HG02588 (cell line): ENCODE results near the gene F13A1.

Experiments
- ATAC-seq: cut with Tn5 transposase; IDR thresholded peaks from one replicate; pipeline ENCODE4 v1.9.1; 2021; ENCODE audit warnings: mild to moderate bottlenecking, moderate library complexity; ENCODE audit not compliant: unreplicated experiment

The F13A1 gene

DNA sequence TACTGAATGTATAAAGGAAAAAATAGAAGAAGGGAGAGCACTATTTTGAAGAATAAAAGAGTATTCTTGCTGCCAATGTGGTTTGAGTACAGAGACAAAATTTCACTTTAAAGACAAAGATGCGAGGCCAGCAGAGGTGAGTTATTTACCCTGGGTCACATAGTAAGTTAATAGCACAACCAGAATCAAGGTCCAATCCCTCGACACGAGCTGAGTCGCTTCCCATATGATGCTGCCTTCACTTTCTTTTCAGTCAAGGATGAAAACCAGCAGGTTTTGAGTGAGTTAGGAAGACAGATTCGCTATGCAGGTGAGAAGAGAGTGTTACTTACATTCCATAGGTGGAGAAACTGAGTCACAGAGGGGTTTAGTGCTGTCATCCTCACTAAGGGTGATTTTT lies 75.8 kb downstream of the F13A1 start:
- no peak for ATAC-seq

DNA sequence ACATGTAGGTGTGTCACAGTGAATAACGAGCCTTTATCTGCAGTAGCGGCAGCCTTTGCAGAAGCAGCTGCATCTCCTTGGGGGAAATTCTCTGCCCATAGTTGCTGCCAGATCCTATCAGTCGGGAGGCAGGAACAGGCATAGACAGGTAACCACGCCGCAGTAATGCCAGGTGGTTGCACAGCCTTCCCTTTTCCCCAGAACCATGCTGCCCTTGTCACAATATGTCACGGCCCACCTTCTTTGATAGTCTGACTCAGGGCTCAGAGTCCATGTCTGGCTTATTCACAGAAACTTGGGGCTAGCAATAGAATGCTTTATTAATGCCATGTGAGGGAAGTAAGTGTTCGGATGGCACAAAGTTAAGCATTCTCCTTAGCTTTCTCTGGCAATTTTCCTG lies 76.6 kb downstream of the F13A1 start:
- no peak for ATAC-seq

DNA sequence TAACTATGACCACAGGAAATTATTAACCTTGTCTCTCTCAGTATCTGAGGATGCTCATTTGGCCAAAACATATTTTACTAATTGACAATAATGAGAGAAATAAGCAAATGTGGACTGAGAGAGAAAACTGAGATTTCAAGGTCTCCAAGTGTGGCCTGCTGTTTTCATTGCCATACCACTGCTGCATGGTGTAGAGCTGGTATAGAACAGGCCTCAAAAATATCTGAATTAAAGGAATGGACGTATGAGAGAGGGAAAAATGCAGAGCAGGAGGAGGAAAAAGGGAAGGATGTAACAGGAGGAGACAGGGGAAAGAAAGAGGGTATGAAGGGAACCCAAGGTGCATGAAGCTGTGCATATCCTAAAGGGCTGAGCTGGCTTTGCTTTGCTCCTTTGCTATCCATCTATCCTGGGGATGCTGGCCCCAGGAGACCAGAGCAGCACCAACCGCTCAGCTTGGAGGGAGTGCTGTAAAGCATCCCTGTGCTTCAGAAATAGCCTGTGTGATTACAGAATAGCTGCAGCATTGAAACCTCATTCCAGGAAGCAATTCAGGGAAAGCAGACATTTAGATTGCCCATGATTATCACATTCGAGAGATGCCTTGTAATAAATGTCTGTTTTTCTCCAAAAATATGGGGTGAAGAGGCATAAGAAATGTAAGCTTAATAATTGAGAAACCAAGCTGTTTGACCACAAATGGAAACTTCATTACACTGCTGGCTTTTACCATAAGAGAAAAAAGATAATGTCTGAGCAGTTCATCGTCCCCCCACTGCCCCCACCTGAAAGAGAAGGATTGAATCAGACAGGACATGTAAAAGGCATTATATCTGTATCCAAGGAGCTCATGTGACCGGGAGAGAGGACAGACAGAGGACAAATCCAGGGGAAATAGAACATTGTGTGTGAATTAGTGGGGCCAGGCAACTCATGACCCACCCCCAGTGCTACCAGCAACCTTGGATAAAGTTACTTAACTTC lies 80.6 kb downstream of the F13A1 start:
- ATAC-seq = no peak

DNA sequence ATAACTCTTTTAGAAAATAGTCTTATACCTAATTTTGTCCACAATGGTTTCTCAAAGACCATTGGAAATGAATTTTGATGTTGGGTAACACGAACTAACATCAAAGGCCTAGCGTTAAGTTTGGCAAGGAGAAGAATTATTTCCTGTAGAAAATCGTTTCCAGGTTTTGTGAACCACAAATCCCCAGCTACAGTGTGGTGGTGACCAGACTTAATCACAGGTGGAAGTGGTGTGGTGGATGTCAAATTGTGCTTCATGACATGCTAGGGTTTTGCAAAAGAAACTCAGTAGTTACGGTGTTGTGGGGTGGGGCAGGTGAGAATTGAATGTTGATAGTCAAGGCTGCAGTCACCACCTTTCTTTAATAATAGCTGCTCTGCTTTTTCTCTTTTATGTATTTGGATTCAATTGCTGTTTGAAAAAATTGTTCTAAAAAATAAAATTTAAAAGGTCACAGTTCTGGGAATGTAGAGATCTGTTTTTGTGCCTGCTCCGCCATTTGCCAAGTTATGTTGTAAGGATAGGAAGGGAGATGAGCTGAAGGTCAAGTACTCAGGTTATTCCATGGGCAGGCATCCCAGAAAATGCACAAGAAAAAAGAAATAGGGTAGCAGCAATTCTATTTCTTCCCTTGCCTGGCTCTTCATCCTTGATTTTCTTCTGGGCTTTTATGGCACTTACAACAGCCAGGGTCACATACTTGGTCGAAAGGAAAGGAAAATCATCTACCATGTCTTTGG lies 83.6 kb downstream of the F13A1 start:
- no peak for ATAC-seq

DNA sequence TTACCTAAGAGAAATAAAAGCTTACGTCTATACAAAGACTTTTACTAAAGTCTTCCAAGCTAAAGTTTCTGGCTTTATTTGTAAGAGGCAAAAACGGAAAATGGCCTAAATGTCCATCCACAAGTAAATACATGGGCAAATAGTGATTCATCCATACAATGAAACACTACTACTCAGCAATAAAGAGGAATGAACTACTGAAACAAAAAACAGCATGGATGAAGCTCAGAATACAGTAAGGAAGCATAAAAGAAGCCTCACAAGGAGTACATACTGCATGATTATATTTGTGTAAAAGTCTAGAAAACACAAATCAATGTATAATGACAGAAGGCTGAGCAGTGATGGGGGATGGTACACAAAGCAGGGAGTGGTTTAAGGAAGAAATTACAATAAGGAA lies 84.7 kb downstream of the F13A1 start:
- ATAC-seq = no peak

DNA sequence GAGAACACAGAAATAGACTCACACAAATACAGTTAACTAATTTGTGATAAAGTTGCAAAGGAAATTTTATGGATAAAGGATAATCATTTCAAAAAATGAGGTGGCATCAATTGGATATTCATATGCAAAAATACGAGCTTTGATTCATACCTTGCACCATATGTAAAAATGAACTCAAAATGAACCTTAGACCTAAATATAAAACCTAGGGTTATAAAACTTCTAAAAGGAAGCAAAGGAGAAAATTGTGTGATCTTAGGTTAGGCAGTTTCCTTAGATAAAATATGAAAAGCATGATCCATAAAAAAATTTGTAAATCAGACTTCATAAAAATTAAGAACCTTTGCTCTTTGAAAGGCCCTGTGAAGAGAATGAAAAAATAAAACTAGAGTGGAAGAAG lies 85.5 kb downstream of the F13A1 start:
- no peak for ATAC-seq

DNA sequence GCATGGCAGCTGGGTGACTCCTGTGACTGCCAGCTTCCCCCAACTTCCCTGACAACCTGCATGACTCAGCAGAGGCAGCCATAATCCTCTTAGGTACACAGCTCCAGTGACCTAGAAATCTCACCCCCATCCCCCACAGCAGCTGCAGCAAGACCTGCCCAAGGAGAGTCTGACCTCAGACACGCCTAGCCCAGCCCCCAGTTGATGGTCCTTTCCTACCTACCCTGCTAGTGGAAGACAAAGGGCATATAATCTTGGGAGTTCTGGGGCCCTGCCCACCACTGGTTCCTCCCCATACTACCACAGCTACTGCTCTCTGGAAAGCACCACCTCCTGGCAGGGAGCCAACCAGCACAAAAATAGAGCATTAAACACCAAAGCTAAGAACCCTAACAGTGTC lies 90.2 kb downstream of the F13A1 start:
- ATAC-seq = no peak

DNA sequence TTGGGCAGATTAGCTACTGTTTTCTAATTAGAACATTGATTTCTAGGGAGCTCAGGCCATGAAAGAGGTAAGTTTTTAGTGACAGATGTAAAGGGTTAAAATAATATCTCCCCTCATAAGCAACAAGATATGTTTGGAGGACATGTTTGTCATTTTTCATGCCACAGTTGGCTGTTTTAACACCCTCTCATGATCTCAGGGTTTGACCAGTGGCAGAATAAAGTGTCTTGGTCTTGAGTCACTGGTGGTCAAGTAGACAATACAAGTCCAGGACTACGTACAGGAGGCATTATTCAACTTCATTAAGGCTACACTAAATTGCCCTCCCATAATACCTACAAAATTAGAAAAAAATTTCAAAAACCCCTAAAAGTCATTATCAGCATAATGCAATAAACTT lies 92.6 kb downstream of the F13A1 start:
- ATAC-seq = no peak

DNA sequence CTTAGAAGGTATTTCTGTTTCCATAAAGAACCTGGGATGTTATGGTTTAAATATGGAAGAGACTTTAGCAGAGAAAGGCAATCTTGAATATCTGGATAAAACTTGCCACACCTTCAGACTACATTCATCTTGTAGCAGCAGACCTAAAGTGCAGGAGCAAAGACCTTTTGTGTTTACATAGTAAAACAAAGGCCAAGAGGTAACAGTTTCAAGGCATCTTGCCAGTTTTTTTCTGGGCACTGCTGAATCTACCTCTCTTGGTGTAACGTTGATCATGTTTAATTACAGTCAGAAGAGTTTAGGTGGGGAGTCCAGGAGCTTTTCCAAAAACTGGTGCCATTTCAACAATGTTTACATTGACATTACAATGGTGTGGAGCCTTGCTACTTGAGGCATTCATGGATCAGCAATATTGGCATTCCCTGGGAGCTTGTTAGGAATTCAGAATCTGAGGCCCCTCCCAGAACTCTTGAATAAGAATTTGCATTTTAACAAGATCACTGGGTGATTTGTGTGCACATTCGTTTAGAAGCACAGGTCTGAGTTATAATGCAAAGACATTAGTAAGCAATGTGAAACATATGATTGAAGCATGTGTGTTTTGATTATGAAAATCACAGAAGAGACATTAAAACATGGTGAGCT lies 94.5 kb downstream of the F13A1 start:
- ATAC-seq = no peak

DNA sequence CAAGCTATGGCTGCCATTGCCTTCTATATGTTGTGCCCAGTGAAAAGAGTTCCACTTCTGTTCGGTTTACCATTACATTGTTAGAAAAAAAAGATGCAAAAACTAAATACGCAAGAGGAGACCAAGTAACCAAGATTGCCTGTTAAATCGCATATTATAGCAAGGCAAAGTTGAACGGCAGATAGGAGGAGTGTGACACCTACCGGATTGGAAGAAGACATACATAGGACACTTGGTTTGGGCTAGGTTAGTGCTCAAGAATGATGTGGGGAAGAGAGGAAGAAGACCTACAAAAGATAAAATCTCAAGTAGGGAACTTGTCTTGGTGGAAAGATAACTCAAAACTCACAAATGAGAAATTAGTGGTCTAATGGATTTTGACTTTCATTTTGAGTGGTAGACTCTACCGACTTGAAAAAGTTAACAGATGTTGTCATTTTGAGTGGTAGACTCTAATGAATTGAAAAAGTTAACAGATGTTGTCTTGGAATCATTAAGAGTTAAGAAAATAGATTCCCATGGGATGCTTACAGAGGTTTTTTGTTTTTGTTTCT lies 95.5 kb downstream of the F13A1 start:
- no peak for ATAC-seq

DNA sequence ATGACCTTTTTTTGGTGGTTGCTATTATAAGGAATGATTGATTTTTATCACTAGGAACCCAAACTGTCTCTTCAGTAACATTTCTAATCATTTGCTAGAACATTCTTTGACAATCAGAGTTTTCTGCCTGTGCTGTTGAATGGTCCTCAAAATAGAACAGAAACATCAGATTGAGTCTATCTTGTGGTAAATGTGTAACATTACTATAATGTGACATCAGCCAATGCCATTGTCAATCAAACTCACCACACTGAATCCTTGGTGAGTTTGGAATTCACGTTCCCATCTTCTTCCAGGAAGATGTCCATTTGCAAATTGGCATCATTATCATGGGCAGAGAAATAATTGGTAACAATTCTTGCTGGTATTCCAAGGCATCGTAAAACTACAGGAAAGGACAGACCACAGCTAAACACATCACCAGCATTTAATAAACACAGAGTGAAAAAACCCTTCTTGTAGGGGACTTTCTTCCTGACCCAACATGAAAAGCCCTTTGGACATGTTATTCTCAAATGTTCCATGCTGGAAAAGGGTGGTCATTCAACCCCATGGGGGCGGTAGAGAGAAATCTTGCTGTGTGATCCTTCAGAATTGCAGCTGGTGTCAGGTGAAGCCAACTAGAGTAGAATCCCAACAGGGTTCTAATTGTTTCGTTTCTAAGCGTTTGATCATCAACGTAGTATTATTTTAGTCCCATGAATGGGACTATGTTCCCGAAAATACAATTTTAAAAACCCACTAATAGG lies 98.5 kb downstream of the F13A1 start:
- no peak for ATAC-seq

DNA sequence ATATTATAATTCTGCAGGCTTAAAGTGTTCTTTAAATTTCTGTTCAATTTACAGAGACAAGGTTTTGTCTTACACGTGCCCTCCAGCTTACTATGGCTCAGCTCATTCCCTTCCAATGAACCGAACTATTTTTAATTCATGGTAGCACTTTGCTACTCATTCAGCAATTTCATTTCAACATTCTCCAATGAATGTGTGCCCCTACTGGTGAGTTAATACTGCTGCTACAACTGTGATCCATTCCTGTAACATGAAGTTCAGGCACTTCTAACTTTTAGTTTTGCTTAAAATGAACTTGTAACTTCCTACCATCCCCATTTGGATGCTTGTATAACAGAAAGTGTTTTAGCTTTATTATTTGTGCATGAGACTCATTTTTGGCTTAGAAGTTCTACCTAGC lies 99.7 kb downstream of the F13A1 start:
- ATAC-seq = no peak

DNA sequence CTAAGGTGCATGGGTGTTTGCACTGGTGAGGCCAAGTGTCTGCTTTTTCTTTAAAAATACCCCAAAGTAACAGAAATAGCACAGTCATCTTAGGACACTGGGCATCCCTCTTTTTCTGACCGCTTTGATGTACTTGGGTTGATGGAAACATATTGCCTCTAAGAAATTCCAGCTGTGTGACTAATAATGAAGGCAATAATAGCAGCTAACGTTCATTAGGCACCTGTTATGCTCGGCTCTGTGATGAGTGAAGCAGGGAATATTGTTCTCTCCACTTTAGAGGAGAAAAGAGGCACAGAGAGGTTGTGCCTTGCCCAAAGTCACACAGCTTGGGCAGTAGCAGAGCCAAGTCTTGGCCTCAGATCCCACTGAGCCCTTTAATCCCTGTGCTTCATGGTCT lies 100.7 kb downstream of the F13A1 start:
- ATAC-seq = no peak

DNA sequence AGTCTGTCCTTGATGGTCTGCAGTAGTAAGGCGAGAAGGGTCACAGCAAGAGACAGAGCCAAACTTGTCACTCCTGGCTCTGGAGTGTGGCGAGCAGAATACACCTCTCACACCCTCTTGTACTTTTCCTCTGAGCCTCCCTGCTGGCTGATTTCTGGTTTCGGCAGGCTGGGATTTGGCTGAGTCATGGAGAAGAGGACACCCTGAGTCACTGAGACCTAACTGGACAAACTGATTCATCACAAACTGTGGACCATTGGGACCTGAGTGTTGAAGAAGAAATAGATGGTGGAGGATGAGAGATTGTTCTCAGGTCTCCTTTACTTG lies 101.7 kb downstream of the F13A1 start:
- ATAC-seq = no peak

DNA sequence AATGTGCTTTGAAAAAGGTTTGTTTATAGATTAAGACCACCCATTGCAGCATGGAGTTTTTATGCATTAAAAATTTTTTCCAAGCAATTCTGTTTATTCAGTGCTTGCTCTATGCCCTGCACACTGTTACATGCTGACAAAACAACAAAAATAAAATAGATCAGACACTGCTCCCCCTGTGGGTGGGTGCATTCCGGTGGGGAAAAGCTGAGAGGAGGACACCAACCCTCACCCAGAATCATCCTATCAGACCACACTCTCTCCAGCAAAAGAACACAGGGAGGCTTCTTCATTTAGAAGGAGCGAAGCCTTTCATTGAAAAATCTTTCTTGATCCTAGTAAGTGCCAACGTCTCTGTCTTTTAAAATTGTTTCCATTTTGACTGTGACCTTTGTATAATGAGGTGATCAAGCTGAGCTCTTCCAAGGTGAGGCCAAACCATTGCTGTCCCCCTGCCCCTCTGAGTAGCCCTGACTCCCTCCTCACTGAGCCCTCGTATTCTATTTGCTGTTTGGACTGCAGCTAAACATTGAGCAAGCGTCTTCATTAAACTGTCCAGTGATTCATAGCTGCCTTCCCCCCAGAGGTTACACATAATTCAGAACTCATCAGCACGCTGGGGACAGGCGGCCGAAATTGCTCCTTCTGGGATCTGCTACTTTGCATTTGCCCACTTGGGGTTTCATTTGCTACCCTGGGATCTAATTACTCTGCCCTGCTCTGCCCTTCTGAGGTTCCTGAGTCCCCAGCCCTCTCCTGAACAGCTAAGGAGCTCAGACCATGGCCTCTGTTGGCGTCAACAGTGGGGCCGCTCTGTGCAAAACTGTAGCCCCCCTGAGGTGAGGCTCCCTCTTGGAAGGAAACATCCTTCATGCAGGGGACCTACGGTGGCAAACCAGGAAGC lies 102.4 kb downstream of the F13A1 start:
- ATAC-seq = no peak

DNA sequence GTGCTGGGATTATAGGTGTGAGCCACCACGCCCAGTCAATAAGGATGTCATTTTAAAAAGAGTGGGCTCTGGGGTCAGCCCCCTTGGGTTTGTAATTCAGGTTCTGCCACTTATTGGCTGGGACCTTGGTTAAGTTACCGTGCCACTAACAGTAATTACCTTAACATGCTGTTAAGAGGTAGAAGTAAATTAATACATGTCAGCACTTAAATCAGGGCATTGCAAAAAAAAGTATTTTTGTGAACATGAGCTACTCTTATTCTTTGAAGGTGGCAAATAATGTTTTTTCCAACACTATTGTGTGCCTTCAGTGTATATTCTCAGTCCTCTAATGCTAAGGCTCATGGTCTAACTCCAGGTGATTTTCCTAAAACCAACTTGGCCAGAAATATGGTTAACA lies 109.5 kb downstream of the F13A1 start:
- no peak for ATAC-seq

DNA sequence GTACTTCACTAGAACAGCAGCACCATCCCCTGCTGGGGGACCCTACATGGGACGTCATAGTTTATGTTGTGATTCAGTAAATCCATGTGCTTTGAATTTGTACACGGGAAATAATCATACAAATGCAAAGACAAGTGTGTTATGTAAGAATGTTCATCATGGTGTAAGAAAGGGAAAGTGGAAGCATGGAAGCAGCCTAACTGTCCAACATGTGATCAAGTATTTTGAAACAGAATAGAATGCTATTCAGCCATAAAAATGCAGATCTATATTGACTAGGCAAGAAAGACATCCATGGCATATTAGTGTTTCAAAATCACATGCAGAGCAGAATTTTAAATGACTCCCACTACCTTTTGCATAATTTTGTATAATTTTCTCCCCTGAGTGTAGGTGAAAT lies 117.6 kb downstream of the F13A1 start:
- ATAC-seq = no peak

DNA sequence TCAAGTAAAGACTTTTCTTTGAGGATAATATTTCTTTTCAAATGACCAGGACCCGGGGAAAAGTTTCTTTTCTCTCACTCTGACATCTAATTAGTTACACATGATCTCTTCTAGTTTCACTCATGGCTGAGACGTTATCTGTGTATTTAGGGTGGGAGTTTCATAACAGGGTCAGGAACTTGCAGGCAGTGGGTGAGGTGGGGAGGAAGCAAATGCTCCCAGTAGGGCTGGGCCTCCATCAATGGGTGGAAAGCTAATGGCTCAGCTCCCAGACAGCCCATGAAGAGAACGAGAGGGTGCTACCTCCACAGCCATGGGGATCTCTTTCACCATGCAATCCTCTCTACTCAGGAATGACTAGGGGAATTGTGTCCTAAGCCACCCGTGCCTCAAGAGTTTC lies 119.3 kb downstream of the F13A1 start:
- ATAC-seq = no peak

DNA sequence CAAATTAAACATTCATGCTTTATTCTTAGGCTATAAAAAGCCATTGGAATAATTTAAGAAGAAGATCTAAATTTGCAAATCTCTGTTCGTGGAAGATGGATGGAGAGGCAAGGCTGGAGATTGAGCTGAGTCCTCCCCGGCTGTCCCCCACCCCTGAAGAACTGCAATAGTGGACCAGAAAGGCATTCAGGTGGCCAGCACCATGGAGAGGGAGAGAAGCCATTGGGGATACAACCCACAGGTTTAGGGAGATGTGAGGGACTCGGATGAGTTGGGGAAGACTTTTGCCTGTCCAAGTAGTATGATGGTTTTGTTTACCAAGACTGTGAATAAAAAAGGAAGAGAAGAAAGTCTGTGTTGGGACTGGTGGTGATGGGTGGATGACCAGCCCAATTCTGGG lies 120.8 kb downstream of the F13A1 start:
- ATAC-seq = no peak

DNA sequence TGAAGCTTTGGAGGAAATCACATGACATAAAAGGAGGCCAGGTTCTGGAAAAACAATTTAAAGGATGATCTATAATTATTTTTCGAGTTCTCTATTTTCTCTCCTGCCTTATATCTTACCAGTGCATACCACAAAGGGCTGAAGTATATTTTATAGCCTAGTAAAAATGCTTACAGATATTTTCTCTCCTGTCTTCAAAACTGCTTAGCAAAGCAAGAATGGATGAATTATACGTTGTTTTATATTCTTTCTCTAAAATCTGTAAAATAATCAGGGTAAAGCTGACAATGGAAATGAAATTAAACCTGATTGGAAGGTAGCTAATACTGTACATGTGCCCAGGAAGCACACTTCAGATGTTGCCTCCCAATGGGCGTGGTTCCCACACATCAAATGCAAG lies 123.7 kb downstream of the F13A1 start:
- no peak for ATAC-seq
